HG02759 (cell line): ENCODE measurements around the gene WDR70.
A peak's percentile ranks its signal among the peaks of the same experiment; 100 is the strongest.
"Not testable (repeated sequence)": the region's sequence is repeated elsewhere in the genome, so short reads cannot be mapped to it uniquely, and the experiment has no call there.

ENCODE experiments used
- ATAC-seq: cut with Tn5 transposase; IDR thresholded peaks from one replicate; pipeline ENCODE4 v1.9.1; 2021; ENCODE audit warnings: mild to moderate bottlenecking, moderate library complexity; ENCODE audit not compliant: unreplicated experiment

WDR70 gene

DNA sequence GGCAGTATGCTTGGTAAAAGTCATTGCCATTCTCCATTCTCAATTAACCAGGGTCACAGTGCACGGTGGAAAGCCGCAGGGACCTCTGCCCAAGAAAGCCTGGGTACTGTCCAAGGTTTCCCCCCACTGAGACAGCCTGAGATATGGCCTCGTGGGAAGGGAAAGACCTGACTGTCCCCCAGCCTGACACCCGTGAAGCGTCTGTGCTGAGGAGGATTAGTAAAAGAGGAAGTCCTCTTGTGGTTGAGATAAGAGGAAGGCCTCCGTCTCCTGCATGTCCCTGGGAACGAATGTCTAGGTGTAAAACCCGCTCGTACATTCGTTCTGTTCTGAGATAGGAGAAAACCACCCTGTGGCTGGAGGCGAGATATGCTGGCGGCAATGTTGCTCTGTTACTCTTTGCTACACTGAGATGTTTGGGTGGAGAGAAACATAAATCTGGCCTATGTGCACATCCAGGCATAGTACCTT, 293.0 kb downstream of the WDR70 start:
- ATAC-seq: peak; percentile 76

DNA sequence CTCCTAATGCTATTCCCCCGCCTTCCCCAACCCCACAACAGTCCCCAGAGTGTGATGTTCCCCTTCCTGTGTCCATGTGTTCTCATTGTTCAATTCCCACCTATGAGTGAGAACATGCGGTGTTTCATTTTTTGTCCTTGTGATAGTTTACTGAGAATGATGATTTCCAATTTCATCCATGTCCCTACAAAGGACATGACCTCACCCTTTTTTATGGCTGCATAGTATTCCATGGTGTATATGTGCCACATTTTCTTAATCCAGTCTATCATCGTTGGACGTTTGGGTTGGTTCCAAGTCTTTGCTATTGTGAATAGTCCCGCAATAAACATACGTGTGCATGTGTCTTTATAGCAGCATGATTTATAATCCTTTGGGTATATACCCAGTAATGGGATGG, 295.2 kb downstream of the WDR70 start:
- not testable (repeated sequence) for ATAC-seq

GRCh38 chr5:37679326-37679725, 300.2 kb downstream of the WDR70 start:
- not testable (repeated sequence) for ATAC-seq

- ATAC-seq: not testable (repeated sequence)
Measured at GRCh38 chr5:37679903-37680302, 300.8 kb downstream of the WDR70 start.

DNA sequence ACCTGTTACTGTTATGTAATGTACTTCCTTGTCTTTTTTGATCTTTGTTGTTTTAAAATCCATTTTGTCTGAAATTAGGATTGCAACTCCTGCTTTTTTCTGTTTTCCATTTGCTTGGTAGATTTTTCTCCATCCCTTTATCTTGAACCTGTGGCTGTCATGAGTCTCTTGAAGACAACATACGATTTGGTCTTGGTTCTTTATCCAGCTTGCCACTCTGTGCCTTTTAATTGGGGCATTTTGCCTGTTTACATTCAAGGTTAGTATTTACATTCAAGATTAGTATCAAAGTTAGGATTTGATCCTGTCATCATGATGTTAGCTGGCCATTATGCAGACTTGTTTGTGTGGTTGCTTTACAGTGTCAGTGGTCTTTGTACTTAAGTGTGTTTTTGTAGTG, 304.0 kb downstream of the WDR70 start:
- no peak for ATAC-seq

- ATAC-seq: no peak
Measured at GRCh38 chr5:37685211-37685610, 306.1 kb downstream of the WDR70 start.

GRCh38 chr5:37685816-37686215, 306.7 kb downstream of the WDR70 start:
- no peak for ATAC-seq

GRCh38 chr5:37688925-37689324, 309.8 kb downstream of the WDR70 start:
- not testable (repeated sequence) for ATAC-seq

DNA sequence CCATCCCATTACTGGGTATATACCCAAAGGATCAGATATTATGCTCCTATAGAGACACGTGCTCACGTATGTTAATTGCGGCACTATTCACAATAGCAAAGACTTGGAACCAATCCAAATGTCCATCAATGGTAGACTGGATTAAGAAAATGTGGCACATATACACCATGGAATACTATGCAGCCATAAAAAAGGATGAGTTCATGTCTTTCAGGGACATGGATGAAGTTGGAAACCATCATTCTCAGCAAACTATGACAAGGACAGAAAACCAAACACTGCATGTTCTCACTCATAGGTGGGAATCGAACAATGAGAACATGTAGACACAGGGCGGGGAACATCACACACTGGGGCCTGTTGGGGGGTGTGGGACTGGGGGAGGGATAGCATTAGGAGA, 315.2 kb downstream of the WDR70 start:
- ATAC-seq: not testable (repeated sequence)

- ATAC-seq: no peak
Measured at GRCh38 chr5:37694867-37695266, 315.7 kb downstream of the WDR70 start.

- no peak for ATAC-seq
Measured at GRCh38 chr5:37695647-37696046, 316.5 kb downstream of the WDR70 start.

DNA sequence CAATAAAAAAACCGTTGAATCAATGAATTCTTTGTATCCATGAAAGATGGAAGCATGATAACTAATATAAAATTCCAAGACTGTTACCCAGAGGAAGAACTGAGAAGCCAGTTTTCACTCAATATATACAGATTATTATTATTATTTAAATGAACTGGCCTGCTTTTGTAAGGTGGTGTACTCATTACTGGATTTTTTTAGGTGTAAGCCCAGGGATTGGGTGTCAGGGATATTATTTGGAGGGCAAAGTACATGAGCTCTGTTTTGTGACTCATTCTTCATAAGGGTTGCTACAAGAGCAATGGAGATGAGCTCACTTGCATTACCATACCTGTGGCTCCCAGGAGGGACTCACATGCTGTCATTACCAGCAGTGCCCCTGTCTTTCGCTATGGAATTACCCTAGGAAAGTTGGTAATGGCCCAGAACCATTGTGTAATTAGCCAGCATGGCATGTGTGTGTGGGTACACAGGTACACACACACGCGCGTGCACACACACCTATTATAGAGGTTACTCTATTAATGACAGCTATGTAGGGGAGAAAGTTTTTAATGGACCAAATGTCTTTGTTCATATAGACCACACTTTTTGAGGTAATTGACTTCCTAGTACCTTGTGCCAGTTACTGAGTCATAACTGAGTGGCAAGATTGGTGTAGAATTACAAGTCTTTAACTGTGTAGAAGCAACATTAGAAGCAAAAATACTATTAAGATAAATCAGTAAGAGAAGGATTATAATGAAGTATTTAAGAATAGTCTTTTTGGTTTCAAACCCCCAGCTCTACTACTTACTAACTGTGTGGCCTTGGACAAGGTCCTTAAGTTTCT, 317.3 kb downstream of the WDR70 start:
- no peak for ATAC-seq

DNA sequence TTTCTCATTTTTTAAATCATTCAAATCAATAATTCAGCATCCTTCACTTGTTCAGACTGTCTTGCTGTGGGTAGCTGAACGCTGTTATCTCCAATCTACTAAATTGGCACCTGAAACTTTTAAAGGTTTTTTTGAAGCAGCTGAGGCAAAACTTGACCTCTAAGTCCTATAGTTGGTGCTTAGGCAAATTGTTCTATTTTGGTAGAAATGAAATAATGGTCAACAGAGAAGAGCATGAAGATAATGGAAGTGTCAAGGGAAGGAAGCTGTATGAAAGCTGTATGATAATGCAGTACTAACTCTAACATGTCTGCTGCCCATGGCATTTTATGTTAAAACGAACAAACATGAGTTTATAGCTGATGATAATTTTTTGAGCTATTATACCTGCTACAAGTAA, 322.8 kb downstream of the WDR70 start:
- no peak for ATAC-seq

GRCh38 chr5:37703841-37704241, 324.7 kb downstream of the WDR70 start:
- no peak for ATAC-seq

GRCh38 chr5:37704406-37704805, 325.3 kb downstream of the WDR70 start:
- ATAC-seq: no peak

DNA sequence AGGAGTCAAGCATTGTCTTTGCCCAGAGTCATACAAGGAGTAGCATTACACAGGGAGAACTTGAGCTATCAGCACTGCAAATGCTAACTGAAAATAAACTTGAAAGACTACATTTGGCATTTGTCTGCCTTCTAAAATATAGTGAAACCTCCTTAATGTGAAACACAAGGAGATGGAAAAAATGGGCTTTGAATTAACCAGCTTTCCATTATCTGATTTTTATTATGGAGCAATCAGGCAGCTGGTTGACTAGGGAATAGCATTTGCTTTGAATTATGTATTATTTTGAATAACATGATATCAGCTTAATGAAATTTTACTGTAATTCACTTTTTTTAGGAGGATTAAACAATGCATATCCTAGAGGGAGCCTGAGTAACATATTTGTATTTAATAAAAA, 329.9 kb downstream of the WDR70 start:
- ATAC-seq: no peak

- ATAC-seq: no peak
Measured at GRCh38 chr5:37710965-37711364, 331.8 kb downstream of the WDR70 start.

DNA sequence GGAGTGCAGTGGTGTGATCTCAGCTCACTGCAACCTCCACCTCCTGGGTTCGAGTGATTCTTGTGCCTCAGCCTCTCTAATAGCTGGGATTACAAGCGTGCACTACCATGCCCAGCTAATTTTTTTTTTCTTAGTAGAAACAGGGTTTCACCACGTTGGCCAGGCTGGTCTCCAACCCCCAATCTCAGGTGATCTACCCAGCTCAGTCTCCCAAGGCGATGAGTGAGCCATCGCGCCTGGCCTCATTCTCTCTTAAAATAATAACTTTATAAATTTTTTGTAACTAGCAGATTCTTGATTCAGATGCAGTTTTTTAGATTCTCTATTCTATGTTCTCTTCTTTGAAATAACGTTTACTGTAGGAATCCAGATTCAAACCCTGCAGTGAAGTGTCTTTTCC, 333.6 kb downstream of the WDR70 start:
- no peak for ATAC-seq

DNA sequence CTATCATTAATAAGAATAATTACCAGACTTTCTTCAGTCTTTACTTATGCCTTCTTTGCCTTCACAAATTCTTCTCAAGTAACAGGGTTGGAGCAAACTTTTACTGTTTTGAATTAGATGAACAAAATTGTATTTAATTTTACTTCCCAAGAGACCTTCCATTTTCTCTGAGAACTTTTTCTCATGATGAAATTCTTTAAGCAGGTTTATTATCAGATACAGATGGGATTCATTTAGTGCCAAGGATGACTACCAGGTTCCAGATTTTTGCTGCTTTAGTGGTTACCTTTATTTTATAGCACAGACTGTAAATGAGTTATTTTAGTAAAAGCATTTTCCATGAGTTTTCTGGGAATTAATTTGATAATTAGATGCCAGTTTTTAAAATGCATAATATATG, 335.6 kb downstream of the WDR70 start:
- ATAC-seq: no peak

DNA sequence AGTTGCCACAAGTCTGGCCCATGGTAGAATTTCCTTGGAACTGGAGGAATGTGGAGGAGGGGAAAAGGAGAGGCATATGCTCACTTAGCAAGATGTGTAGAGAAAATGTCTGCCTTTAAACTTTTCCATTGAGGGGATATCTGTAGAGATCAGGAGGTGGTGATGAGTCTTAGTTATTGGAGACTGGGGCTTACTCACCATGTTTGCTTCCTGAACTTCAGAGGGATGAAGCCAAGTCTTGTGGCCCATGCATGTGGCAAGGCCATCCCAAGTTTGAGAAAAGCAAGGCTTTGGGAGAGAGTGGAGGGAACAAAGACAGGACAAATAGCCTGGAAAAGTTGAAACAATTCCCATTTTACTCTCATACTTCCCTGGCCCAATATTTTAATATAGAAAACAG, 336.2 kb downstream of the WDR70 start:
- no peak for ATAC-seq

DNA sequence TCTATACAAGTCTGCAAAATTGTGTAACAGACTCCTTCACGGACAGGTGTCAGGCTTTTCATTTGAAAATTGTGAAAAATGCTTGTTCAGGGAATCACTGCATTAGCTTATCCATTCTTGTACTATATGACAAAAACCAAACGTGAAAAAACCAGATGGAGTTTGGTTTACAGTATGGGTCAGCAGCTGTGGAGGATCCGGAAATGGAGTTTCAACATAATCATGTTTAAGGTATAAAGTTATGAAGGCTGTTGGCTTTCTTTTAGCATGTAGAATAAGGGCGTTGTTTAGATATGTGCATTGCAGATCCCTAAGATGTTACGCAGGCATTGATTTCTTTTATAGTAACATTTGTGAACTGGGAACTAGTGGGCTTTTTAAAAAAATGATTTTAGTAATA, 336.9 kb downstream of the WDR70 start:
- ATAC-seq: no peak

GRCh38 chr5:37716405-37716804, 337.3 kb downstream of the WDR70 start:
- ATAC-seq: no peak

- ATAC-seq: no peak
Measured at GRCh38 chr5:37717276-37717612, 338.1 kb downstream of the WDR70 start.
